ENCODE measurements around the gene CCDC27.

DNA sequence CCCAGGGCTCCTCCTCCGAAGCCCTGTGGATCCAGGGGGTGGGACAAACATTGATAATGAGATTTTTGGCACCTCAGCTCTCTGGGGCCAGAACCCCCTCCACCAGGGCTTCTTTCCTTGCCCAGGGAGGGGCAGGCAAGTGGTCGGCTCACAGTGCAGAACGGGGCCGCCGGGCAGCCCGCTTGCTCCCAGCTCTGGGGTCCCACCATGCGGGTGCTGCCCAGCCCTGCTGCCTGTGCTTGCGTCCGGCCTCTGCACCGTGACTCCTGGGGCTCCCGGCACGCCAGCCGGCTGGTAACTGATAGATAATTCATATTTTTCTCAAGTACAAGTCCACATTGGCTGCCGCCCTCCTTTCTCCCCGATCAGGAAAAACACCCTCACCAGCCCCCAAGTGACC is 42.0 kb upstream of the CCDC27 start:
- TF ChIP-seq EZH2 (IDR thresholded peaks at IDR 0.05; ENCODE audit: borderline replicate concordance, insufficient read depth, low read depth, low read length, poor library complexity, severe bottlenecking): no peak
- TF ChIP-seq, protein P1, sequence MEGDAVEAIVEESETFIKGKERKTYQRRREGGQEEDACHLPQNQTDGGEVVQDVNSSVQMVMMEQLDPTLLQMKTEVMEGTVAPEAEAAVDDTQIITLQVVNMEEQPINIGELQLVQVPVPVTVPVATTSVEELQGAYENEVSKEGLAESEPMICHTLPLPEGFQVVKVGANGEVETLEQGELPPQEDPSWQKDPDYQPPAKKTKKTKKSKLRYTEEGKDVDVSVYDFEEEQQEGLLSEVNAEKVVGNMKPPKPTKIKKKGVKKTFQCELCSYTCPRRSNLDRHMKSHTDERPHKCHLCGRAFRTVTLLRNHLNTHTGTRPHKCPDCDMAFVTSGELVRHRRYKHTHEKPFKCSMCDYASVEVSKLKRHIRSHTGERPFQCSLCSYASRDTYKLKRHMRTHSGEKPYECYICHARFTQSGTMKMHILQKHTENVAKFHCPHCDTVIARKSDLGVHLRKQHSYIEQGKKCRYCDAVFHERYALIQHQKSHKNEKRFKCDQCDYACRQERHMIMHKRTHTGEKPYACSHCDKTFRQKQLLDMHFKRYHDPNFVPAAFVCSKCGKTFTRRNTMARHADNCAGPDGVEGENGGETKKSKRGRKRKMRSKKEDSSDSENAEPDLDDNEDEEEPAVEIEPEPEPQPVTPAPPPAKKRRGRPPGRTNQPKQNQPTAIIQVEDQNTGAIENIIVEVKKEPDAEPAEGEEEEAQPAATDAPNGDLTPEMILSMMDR (IDR thresholded peaks at IDR 0.05): no peak
